ENCODE measurements around the gene DPT. TPM values are rescaled to one million over a fixed set of nuclear protein-coding genes. Genes with fewer than 3 reads are reported as not detected.

The DPT gene
- total RNA-seq, 4 donors from 2014 or later, result 131 to 725 (median 412) TPM

DNA sequence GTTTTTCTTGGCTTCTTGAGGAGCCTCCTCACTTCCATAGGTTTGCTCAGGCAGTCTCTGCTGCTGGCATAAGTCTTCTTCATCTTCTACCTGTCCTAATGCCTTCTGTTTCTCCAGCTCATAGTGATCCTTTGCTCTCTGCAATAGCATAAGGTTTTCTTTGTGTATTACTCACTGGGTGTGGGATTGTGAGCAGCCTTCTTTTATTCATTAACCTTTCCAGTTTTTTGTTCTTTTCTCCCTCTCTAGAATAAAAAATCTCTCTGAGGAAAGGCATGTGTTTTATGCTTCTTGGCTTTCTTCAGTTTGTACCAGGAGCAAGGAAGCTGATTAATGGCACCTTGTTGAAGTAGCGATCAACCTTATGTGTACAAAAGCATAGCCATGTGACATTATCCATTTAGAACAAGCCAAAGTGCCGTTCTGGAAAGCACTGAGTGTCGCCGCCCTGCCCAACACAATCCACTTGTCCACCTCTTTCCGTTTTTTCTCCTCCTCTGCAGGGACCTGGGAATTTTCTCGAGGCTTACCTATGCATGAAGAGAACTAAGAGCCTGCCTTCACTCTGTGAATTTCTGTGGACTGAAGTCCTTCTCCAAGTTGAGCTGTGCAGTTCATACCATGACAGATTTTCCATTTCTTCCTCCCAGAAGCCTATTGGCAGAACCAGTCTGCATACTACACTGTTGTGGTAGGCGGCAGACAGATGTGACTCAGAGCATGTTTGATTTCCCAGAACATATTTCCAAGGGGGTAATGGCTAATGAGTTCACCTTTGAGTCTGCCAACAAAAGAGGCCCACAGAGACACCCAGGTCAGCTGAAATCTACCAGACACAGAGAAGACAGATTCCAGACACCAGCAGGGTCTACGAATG is 39.0 kb downstream of the DPT start:
- TF ChIP-seq, protein P1, sequence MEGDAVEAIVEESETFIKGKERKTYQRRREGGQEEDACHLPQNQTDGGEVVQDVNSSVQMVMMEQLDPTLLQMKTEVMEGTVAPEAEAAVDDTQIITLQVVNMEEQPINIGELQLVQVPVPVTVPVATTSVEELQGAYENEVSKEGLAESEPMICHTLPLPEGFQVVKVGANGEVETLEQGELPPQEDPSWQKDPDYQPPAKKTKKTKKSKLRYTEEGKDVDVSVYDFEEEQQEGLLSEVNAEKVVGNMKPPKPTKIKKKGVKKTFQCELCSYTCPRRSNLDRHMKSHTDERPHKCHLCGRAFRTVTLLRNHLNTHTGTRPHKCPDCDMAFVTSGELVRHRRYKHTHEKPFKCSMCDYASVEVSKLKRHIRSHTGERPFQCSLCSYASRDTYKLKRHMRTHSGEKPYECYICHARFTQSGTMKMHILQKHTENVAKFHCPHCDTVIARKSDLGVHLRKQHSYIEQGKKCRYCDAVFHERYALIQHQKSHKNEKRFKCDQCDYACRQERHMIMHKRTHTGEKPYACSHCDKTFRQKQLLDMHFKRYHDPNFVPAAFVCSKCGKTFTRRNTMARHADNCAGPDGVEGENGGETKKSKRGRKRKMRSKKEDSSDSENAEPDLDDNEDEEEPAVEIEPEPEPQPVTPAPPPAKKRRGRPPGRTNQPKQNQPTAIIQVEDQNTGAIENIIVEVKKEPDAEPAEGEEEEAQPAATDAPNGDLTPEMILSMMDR (IDR thresholded peaks at IDR 0.05; ENCODE audit: low read depth), result no peak

DNA sequence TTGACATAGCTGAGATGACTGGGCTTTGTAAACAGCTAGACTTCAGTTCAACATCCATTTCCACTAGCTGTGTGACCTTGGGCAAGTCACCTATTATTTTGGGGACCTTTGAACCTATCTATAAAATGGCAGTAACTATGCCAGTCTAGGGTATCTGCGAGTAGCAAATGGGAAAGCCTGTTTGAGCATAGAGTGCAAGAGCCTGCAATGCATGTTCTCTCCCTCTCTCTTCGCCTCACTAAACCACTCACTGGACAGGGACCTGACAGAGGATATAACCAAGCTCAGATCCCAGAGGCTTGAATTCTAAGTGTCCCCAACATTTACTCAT is 39.7 kb downstream of the DPT start:
- TF ChIP-seq, protein P1 (IDR thresholded peaks at IDR 0.05; ENCODE audit: low read depth), result no peak

DNA sequence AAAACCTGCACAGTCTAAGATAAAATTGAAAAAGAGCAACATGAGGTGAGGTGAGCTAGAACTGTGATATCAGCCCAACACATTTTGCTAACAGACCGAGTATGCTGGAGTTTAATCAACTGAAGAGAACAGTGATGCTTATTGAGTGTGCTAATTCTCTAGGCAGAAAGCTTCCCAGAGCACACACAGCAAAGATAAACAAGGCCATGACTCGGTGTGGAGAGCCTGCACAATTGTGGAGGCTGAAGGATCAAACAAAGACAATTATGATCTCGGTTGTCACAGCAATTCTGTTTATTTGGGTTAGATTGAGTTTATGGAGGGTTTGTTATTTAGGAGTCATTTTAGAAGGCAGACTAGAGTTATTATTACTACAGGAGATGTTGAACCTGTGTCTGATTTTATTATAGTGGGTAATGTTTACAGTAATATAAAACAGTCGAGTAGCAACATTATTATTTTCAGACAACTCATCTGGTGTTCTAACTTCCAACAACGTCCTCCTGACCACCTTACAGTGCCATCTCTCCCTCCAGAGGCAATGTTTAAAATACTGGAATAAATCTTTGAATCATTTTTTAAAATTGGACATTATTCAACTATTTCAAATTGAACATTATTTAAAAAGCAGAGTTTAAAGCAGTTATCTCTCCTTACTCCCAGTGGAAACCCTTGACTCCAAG is 40.2 kb downstream of the DPT start:
- TF ChIP-seq, protein P1 (IDR thresholded peaks at IDR 0.05; ENCODE audit: low read depth), result no peak

DNA sequence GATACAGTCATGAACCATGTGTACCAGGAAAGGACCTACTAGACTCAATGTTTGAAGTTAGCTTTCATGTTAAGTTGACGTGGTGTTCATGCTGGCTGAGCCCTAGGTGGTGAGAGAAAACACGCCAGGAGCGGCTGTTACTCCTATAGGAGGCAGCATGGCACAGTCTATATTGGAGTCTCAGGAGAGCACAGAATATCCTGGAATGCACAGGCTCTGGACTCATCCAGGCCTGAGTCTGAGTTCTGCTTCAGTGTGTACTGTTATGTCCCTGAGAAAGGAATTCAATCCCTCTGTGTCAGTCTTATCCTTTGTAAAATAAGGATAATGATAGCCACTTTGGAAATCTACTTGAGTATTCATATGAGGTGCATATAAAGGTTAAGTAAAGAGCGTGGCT is 41.2 kb downstream of the DPT start:
- TF ChIP-seq, protein P1 (IDR thresholded peaks at IDR 0.05; ENCODE audit: low read depth), result no peak

DNA sequence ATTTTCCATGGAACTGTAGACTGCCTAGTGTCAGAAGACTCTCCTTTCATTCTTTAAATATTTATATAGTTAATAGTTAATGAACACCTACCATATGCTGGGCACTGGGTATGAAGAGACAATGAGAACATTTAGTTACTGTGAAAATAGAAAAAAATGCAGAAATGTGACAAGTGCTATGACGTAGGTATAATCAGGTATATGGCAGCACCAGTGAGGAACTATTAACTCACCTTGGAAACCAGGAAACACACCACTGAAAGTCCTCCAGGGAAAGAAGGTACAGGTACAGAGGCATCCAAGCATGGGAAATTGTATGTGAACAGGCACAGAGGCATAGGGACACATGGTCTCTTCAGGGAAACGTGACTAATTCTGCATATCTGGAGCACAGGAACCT is 42.3 kb downstream of the DPT start:
- TF ChIP-seq, protein P1 (IDR thresholded peaks at IDR 0.05; ENCODE audit: low read depth), result no peak

DNA sequence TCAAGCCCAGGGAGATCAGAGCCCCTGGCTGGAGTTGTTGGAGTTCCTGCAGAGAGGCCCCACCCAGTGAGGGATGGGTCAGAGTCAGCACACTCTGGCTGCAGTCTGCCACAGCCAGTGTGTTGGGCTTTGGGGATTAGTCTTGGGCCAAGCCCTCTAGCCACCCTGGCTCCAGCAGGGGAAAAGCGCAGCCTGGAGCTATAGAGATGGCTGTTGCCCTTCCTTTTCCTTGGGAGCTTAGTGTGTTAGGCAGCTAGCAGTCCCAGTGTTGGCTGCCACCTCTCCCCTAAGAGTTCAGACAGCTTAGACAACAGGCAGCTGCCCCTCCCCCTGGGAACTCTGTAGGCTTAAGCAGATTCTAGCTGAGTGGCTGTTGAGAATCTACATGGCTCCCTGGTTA is 45.1 kb downstream of the DPT start:
- TF ChIP-seq, protein P1 (IDR thresholded peaks at IDR 0.05; ENCODE audit: low read depth), result no peak

DNA sequence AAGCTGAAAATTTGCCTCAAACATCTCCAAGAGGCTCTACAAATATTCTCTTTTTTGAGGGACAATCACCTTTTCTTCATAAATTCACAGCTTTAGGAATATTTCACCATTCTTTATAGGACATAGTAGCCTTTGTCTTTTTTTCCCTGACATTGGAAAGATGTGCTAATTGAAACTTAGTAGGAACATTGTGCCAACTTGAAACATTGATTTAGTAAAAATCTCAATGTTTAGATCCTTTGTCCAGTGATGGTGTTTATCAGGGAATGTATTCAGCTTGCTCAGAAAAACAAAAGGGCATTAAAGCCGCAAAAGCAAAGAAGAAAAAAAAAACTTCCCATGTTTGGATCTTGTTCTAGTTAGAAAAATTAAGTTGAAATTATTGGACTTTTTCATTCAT is 52.1 kb downstream of the DPT start:
- TF ChIP-seq, protein P1 (IDR thresholded peaks at IDR 0.05; ENCODE audit: low read depth), result no peak

Data from subcutaneous adipose tissue (tissue), 4 donors.